RKO (cell line): ENCODE measurements around the gene CCNYL1.
"Not testable (repeated sequence)": the region's sequence is repeated elsewhere in the genome, so short reads cannot be mapped to it uniquely, and the experiment has no call there.

ENCODE experiments used
- DNase-seq: peaks from one replicate; pipeline ENCODE4 v3.0.0-alpha.2; 2016; ENCODE audit warnings: low spot score

Gene CCNYL1

GRCh38 chr2:207710814-207711740 lies at the start of gene CCNYL1:
CCNYL1 (plus strand) TSS chr2:207711640; CDS start chr2:207711897, 257 bp downstream.
- DNase-seq, result peak; percentile 99

- no peak for DNase-seq
These were observed 49.2 kb upstream of the CCNYL1 start for GRCh38 chr2:207662203-207662602.

GRCh38 chr2:207663870-207664545 lies 47.4 kb upstream of the CCNYL1 start:
- DNase-seq, result no peak

GRCh38 chr2:207670887-207671286 lies 40.6 kb upstream of the CCNYL1 start:
- no peak for DNase-seq

GRCh38 chr2:207673431-207673830 lies 38.0 kb upstream of the CCNYL1 start:
- no peak for DNase-seq

- DNase-seq, result no peak
These were observed 37.1 kb upstream of the CCNYL1 start for GRCh38 chr2:207674266-207674774.

- no peak for DNase-seq
These were observed 36.6 kb upstream of the CCNYL1 start for GRCh38 chr2:207674826-207675225.

GRCh38 chr2:207676827-207677354 lies 34.5 kb upstream of the CCNYL1 start:
- no peak for DNase-seq

- DNase-seq, result no peak
These were observed 30.0 kb upstream of the CCNYL1 start for GRCh38 chr2:207681431-207681830.

GRCh38 chr2:207682557-207682956 lies 28.9 kb upstream of the CCNYL1 start:
- no peak for DNase-seq

- no peak for DNase-seq
These were observed 28.0 kb upstream of the CCNYL1 start for GRCh38 chr2:207683438-207683837.

- DNase-seq, result peak; percentile 50
These were observed 27.4 kb upstream of the CCNYL1 start for GRCh38 chr2:207683879-207684627.

- DNase-seq, result no peak
These were observed 24.6 kb upstream of the CCNYL1 start for GRCh38 chr2:207686812-207687211.

GRCh38 chr2:207688597-207688996 lies 22.8 kb upstream of the CCNYL1 start:
- no peak for DNase-seq

GRCh38 chr2:207690845-207691461 lies 20.5 kb upstream of the CCNYL1 start:
- DNase-seq, result not testable (repeated sequence)

GRCh38 chr2:207692206-207693065 lies 19.0 kb upstream of the CCNYL1 start:
- DNase-seq, result peak; percentile 40

GRCh38 chr2:207693641-207694249 lies 17.7 kb upstream of the CCNYL1 start:
- DNase-seq, result no peak

GRCh38 chr2:207694811-207695281 lies 16.6 kb upstream of the CCNYL1 start:
- DNase-seq, result no peak

GRCh38 chr2:207695293-207695692 lies 16.1 kb upstream of the CCNYL1 start:
- DNase-seq, result no peak

GRCh38 chr2:207696911-207697310 lies 14.5 kb upstream of the CCNYL1 start:
- not testable (repeated sequence) for DNase-seq
